GM18508 (cell line): ENCODE data around the gene TRIM32.

Source experiments
- ATAC-seq: cut with Tn5 transposase; IDR thresholded peaks from one replicate; pipeline ENCODE4 v1.9.1; 2021; ENCODE audit warnings: moderate number of reproducible peaks; ENCODE audit not compliant: insufficient read depth, unreplicated experiment

TRIM32 gene

GRCh38 chr9:116687074-116687753, at the start of gene TRIM32:
Gene TRIM32 (plus strand): TSS chr9:116687305. CDS start chr9:116697743, 10,438 bp downstream.
- peak; percentile 92 for ATAC-seq

DNA sequence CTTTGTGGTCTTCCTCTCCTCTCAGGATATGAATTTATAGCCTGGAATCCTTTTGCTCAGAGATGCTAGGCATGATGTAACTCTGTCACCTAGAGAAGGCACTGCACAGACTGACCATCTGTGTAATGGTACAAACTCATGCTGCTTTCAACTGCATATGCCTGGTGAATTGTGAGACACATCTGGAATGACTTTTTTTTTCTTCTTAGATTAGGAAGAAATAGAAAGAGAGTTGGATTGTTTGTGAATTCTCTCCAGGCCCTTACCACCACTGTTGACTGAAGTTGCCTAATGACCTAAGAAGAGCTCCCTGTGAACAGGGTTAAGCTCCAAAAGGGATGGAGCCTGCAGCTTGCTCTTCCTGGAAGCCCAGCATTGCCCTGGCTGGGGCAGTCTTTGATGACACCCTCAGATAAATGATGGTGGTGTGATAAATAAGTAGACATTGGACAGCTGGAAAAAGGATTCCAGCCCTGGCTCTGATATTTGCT, 47.8 kb upstream of the TRIM32 start:
- ATAC-seq, result no peak

DNA sequence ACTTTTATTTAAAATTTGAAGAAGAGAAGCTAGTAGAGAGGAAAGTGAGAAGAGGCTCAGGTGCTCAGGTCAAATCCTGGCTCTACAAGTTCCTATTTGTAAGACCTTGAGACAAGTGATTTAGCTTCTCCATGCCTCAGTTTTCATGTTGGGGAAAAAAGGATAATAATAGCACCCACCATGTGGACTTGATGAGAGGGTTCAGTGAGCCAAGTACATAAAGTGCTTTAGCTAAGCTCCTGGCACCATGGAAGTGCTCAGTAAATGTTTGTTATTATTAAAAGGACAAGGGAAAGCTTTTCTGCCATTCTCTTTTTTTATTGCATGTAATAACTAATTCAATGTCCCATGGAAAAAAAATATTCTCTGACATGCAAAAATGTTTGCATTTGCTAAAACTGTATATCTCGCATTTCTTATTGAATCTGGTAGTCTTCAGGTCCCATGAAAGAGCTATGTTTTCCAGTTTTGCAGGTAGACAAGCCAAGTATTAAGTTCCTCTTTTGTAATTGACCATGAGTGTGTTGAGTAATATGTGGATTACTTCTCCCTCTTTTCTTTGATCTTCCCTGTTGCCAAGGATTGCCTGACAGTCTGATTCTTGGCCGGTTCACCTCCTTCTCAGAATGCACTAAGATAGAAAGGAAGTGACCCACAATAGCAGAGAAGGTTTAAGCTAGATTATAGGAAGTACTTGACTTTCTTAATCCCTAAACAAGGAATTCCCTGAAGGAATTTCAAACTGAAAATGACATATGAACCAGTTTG, 45.6 kb upstream of the TRIM32 start:
- no peak for ATAC-seq

GRCh38 chr9:116643691-116644090, 43.4 kb upstream of the TRIM32 start:
- no peak for ATAC-seq

- ATAC-seq, result no peak
These were observed 42.9 kb upstream of the TRIM32 start for GRCh38 chr9:116644091-116644688.

DNA sequence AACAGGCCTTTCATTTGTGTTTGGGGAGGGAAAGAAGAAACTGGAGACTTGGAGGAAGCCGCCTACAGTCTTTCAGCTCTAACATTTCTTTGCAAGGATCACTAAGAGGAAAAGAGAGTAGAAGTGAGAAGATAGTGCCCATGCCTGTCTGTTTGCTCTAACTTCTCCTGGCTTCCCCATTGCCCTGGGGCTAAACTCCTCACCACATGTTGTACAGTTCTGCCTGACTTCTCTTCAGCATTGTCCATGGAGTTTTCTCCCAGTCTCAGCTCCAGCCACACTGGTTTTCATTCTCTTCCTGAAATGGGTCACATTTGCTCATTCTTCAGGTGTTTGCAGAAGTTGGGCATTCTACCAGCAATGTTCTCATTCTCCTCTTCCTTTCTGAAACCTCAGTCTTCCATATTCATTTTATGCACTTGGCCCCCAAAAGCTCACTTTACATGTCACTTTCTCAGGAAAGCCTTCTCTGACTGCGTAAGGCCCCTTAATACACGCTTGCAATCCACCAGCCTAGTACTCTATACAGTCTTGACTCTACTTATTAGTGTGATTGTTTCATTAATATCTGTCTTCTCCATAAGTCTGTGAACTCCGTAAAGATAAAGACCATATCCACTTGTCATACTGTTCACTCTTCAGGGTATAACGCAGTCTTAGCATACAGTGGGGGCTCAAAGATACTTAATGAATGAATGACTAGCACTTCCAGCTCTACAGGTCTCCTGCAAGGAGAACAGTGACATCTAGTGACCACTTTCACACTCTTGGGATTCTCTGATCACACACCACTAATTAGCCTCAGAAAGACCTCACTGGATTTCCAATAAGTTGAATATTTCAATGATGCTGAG, 40.2 kb upstream of the TRIM32 start:
- no peak for ATAC-seq

GRCh38 chr9:116647515-116647809, 39.6 kb upstream of the TRIM32 start:
- no peak for ATAC-seq

- no peak for ATAC-seq
These were observed 33.6 kb upstream of the TRIM32 start for GRCh38 chr9:116653348-116654058.

DNA sequence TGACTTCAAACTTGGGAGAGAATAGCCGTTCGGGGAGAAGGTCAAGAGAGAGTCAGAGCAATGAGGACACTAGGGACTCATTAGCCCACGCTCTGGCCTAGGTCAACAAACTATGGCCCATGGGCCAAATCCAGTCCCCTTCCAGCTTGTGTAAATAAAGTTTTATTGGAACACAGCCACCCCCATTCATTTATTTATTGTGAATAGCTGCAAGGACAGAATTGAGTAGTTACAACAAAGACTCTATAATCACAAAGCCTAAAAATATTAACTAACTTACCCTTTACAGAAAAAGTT, 33.1 kb upstream of the TRIM32 start:
- ATAC-seq, result no peak

GRCh38 chr9:116656501-116656971, 30.6 kb upstream of the TRIM32 start:
- ATAC-seq, result no peak

DNA sequence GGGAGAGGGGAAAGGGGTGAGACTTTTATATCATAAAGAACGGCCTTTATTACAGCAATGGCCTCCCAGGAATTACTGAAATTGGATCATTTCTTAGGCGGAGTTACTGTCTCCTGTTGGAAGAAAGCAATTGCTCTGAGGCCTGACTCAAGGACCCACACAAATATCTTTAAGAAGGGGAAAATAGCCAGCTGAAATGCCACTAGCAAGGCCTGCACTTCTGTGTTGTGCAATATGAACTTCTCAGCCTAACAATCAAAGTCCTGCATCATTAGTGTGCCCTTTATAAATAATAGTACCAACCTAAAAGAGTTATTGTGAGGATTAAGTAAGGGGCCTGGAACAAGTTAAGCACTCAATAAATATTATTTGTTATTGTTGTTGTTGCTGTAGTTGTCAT, 30.1 kb upstream of the TRIM32 start:
- ATAC-seq, result no peak

- no peak for ATAC-seq
These were observed 28.8 kb upstream of the TRIM32 start for GRCh38 chr9:116658265-116658664.

- peak; percentile 83 for ATAC-seq
These were observed 25.8 kb upstream of the TRIM32 start for GRCh38 chr9:116661037-116661954.

DNA sequence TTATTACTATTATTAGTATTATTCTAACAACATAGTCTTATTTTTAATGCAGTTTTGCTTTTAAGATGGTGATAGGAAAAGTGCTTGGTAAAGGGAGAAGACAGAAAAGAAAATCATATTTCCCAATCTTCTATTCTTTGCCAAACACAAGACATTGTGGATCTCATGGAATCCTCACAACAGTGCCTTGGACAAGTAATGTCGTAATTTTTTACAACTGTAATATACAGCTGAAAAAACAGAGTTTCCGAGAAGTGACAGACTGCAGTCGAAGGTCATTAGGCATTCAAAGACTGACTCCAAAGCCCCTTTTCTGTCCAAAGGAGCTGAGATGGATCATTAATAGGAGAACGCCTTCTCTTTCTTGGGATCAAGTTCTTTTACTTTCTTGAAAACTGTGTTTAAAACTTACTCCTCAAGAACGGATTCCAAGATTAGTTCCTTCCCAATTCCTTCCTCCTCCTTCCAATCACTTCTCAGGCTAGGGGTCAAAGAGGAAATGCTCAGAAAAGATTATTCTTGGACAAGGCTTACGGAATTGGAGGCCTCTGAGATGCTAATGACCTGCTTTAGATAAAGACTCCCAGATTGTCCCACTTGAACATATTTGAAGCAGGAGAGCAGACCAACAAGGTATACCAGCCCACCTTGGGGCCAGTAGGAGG, 24.3 kb upstream of the TRIM32 start:
- ATAC-seq, result no peak

DNA sequence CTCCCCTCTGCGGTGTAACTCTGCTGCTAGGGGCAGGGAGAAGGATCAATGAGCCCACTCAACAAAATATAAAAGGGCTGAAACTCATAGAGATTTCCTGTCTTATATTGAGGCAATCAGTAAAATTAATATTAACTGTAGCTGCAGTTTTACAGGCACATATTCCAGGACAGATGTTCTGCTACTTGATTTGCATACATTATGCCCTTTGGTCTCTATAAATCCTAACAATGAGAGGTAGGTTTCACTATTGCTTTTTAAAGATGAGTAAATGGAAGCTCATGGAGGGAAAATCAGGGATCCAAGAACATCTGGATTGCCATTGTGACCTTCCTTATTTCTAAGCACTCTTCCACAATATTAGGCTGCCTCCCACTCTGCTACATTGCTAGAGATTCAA, 23.5 kb upstream of the TRIM32 start:
- ATAC-seq, result no peak

- no peak for ATAC-seq
These were observed 18.0 kb upstream of the TRIM32 start for GRCh38 chr9:116668970-116669695.

DNA sequence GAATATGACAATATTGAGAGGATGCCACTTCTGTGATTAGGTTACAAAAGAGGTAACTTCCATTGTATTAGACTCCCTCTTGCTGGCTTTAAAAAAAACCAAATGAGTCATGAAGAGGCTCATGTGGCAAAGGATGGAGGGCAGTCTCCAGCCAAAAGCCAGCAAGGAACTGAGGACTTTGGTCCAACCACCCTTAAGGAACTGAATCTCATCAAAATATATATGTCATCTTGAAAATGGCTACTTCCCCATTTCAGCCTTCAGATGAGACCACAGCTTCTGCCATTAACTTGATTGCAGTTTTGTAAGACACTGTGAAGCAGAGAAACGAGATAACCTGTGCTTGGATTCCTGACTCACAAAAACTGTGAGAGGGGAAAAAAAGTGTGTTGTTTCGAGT, 15.5 kb upstream of the TRIM32 start:
- ATAC-seq, result no peak

DNA sequence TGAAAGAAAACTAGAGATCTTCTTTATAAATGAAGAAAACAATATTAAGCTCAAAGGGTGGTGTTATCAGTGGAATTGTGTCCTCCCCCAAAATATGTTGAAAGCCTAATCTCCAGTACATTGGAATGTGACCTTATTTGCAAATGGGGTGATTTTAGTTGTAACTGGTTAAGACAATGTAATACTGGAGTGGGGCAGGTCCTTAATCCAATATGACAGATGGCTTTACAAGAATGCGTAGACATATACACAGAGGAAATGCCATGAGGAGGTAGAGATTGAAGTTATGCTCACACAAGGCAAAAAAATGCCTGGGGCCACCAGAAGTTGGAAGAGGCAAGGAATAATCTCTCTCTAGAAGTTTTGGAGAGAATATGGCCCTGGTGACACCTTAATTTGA, 13.7 kb upstream of the TRIM32 start:
- ATAC-seq, result no peak
